A549 (cell line): ENCODE measurements around the gene STIM1.

Source experiments
- CTCF ChIP-seq: fragments of >200 bp; sonication (Bioruptor Twin); formaldehyde crosslinking; IDR thresholded peaks from 3 replicates; pipeline ENCODE4 v1.5.1; 2016
- EP300 ChIP-seq, 2 experiments: fragments of >200 bp; sonication (Bioruptor Twin); formaldehyde crosslinking; IDR thresholded peaks; 2 replicates in 1 of 2; 3 replicates in 1 of 2; pipeline ENCODE4 v1.6.1; 2016 to 2017
- FOSL2 ChIP-seq, 2 experiments: fragments of 450-650 bp in 1 of 2; fragments of >200 bp in 1 of 2; sonication (Bioruptor Twin) in 1 of 2; formaldehyde crosslinking; IDR thresholded peaks; 2 replicates each; pipeline versions ENCODE4 v1.5.0 to v1.6.1; 2016 to 2020; ENCODE audit warnings: mild to moderate bottlenecking in 1 of 2, moderate library complexity in 1 of 2
- POLR2A ChIP-seq: IDR thresholded peaks from 2 replicates; pipeline ENCODE4 v1.6.1; 2012; ENCODE audit warnings: mild to moderate bottlenecking, low read length

DNA sequence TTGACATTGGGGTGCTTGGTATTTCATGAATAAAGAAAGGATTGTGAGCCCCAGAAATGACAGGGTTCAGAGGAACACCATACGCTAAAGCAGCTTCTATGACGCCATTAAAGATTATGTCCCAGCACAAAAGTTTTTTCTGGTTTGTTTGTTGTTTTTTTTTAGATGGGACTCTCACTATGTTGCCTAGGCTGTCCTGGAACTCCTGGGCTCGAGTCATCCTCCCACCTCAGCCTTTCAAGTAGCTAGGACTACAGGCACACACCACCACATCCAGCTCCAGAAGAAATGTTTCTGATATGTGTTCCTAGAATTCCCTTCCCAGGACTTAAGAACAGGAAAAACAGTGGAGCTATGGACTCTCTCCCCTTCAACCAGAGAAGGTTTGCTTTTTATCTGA lies 12.1 kb upstream of the STIM1 start:
- TF ChIP-seq EP300 (IDR thresholded peaks at IDR 0.05), result no peak
- TF ChIP-seq CTCF, result no peak
- TF ChIP-seq POLR2A, result no peak
- no peak for TF ChIP-seq FOSL2 (IDR thresholded peaks at IDR 0.05)
- TF ChIP-seq FOSL2 (CRISPR knock-in tag; IDR thresholded peaks at IDR 0.05), result no peak
